AG04450 (cell line): ENCODE data around the gene OR6V1. TPM values are rescaled to one million over a fixed set of nuclear protein-coding genes. Genes with fewer than 3 reads are reported as not detected.

Experiments used
- CTCF ChIA-PET: fragments of 300-600, 350-600 bp; formaldehyde crosslinking; extraction: SDS; loops from one replicate; lab custom pipeline; 2022; ENCODE audit warnings: antibody characterized with exemption, inconsistent platforms; lab: Charles Lee
- POLR2A ChIA-PET: fragments of 350-600 bp; formaldehyde crosslinking; extraction: SDS; loops from one replicate; lab custom pipeline; 2021; ENCODE audit warnings: antibody characterized with exemption, inconsistent platforms; lab: Yijun Ruan, JAX
- DNase-seq: peaks from one replicate; pipeline ENCODE4 v3.0.0-alpha.2; 2011; ENCODE audit warnings: low read depth, low spot score
- H3K27ac ChIP-seq: one replicate; pipeline ENCODE4 v1.5.1; 2012; ENCODE audit warnings: low read depth, low read length, control low read depth
- H3K27me3 ChIP-seq: one replicate; pipeline ENCODE4 v1.6.0; 2012; ENCODE audit warnings: low read length; ENCODE audit not compliant: control insufficient read depth, insufficient read depth
- H3K4me3 ChIP-seq: 2 replicates; pipeline ENCODE4 v1.5.1; 2011; ENCODE audit warnings: mild to moderate bottlenecking, low read depth, low read length, control low read depth
- H3K9me3 ChIP-seq: 2 replicates; pipeline ENCODE4 v1.5.1; 2012; ENCODE audit warnings: low read length; ENCODE audit not compliant: control insufficient read depth, insufficient read depth
- CTCF ChIP-seq: IDR thresholded peaks from 2 replicates; pipeline ENCODE4 v1.5.1; 2011; ENCODE audit warnings: low read depth, low read length, control low read depth, inconsistent platforms
- polyA plus RNA-seq: library from polyadenylated mRNA; depleted of rRNA; stranded (reverse); fragments of >200 nt; gene quantifications from 2 replicates; pipeline ENCODE4 v1.2.3, GENCODE V29; 2011

The OR6V1 gene
- polyA plus RNA-seq, 1 experiment, result not detected

GRCh38 chr7:143015084-143015483 lies 37.1 kb upstream of the OR6V1 start:
- Histone ChIP-seq H3K4me3 (no peak overlapping the region), H3K27me3 (no peaks in the 10 kb centered on the region), H3K27ac (no peak overlapping the region), H3K9me3 (no peaks in the 10 kb centered on the region)
- no peak for TF ChIP-seq CTCF
- no peak for DNase-seq
- ChIA-PET POLR2A (no interaction called here), CTCF (interaction anchor here (0.9 to 5.4 kb wide), 2 partner anchors 200 to 226 kb away, joined by 3 to 64 read pairs; no protein-coding TSS in a partner anchor)

- no peak for TF ChIP-seq CTCF
- Histone ChIP-seq H3K9me3 (no peaks in the 10 kb centered on the region), H3K27ac (no peak overlapping the region), H3K27me3 (no peaks in the 10 kb centered on the region), H3K4me3 (no peak overlapping the region)
- CTCF ChIA-PET, result interaction anchor here (0.9 to 5.4 kb wide), 5 partner anchors 8 to 199 kb away, joined by 3 to 64 read pairs (median 10); no protein-coding TSS in a partner anchor
- DNase-seq, result no peak
- POLR2A ChIA-PET, result no interaction called here
These were observed 36.1 kb upstream of the OR6V1 start for GRCh38 chr7:143015926-143016490.

DNA sequence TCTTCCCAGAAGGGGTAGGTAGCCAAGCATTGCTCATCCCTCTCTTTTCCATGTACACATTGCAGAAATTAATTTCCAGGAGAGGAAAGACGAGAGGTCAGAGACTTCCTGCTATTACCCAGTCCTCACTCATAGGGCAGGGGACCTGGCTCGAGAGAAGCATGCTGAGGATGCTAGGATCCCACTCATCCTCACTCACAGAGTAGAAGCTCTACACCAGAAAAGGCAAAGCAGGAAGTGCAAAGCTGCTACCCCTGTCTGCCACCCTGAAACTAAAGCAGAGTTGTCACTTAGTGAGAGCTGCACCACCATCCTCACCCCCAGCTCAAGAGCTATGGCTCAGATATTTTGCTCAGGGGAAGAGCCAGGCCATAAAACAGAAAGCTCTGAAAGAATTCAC lies 35.1 kb upstream of the OR6V1 start:
- no peak for DNase-seq
- H3K9me3 ChIP-seq, result no peaks in the 10 kb centered on the region
- no peak overlapping the region for H3K27ac ChIP-seq
- CTCF ChIA-PET, result interaction anchor here (1.8 to 5.4 kb wide), 4 partner anchors 9 to 198 kb away, joined by 8 to 64 read pairs (median 10); no protein-coding TSS in a partner anchor
- POLR2A ChIA-PET, result no interaction called here
- H3K4me3 ChIP-seq, result no peak overlapping the region
- TF ChIP-seq CTCF, result no peak
- H3K27me3 ChIP-seq, result no peaks in the 10 kb centered on the region

DNA sequence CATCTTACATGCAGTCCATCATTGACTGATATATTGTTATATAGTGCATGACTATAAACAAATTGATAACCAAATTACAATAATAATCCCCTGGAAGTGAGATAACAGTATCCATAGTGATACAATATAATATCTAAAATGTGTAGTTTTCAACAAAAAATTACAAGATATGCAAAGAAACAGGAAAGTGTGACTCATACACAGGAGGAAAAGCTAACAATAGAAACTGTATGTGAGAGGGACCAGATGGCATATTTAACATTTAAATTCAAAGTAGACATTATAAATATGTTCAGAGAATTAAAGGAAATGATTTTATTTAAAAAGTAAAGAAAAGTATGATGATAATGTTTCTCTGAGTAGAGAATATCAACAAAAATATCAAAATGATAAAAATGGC lies 33.2 kb upstream of the OR6V1 start:
- H3K4me3 ChIP-seq, result no peak overlapping the region
- POLR2A ChIA-PET, result no interaction called here
- TF ChIP-seq CTCF, result no peak
- CTCF ChIA-PET, result interaction anchor here (0.6 to 2.8 kb wide), 5 partner anchors 11 to 196 kb away, joined by 3 to 13 read pairs (median 4); no protein-coding TSS in a partner anchor
- no peaks in the 10 kb centered on the region; the same call in none of the 2 replicates for H3K9me3 ChIP-seq
- no peak overlapping the region for H3K27ac ChIP-seq
- DNase-seq, result no peak
- no peaks in the 10 kb centered on the region for H3K27me3 ChIP-seq

DNA sequence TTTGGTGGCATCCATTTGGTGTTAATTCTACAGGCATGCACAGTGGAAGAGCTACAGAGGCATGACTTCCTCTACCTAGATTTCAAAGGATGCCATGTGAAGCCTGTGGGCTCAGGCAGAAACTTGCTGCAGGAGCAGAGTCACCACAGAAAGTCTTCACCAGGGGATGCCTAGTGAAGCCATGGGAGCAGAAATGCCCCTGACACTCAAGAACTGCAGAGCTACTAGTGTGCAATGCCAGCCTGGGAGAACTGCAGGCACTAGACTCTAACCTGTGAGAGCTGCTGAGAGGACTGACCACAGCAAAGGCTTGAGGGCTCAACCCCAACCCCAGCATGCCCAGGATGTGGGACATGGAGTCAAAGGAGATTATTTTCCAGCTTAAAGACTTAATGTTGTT lies 29.1 kb upstream of the OR6V1 start:
- H3K27ac ChIP-seq, result no peak overlapping the region
- TF ChIP-seq CTCF, result no peak
- no peaks in the 10 kb centered on the region; the same call in none of the 2 replicates for H3K9me3 ChIP-seq
- ChIA-PET CTCF (interaction anchor here (0.9 kb wide), 1 partner anchor 192 kb away, joined by 3 read pairs; no protein-coding TSS in a partner anchor), POLR2A (no interaction called here)
- H3K4me3 ChIP-seq, result no peak overlapping the region
- H3K27me3 ChIP-seq, result no peaks in the 10 kb centered on the region
- DNase-seq, result no peak
